Astrocyte (in vitro differentiated cells and primary cell): ENCODE measurements around the gene RHBDD2. TPM values are rescaled to one million over a fixed set of nuclear protein-coding genes. Genes with fewer than 3 reads are reported as not detected.

Experiments
- DNase-seq: peaks from one replicate; pipeline ENCODE4 v3.0.0-alpha.2; 2010; ENCODE audit warnings: low read depth
- FAIRE-seq: peaks from 2 replicates; lab custom pipeline; 2011; peaks lifted over from hg19 to GRCh38; lab: Jason Lieb, UNC
- H2AFZ ChIP-seq: 2 replicates; pipeline ENCODE4 v1.6.0; 2012; ENCODE audit warnings: low read depth, low read length, inconsistent platforms
- H3K27ac ChIP-seq: 2 replicates; pipeline ENCODE4 v1.5.1; 2011; ENCODE audit warnings: low read depth, low read length, inconsistent platforms
- H3K27me3 ChIP-seq: 2 replicates; pipeline ENCODE4 v1.6.0; 2011; ENCODE audit warnings: low read length, inconsistent platforms; ENCODE audit not compliant: insufficient read depth
- H3K36me3 ChIP-seq: 2 replicates; pipeline ENCODE4 v1.5.1; 2011; ENCODE audit warnings: low read length, inconsistent platforms; ENCODE audit not compliant: insufficient read depth
- H3K4me1 ChIP-seq: 2 replicates; pipeline ENCODE4 v1.5.1; 2011; ENCODE audit warnings: low read length, inconsistent platforms; ENCODE audit not compliant: insufficient read depth
- H3K4me2 ChIP-seq: 2 replicates; pipeline ENCODE4 v1.6.0; 2012; ENCODE audit warnings: low read length, inconsistent platforms
- H3K4me3 ChIP-seq: 2 replicates; pipeline ENCODE4 v1.5.1; 2011; ENCODE audit warnings: low read depth, mild to moderate bottlenecking, low read length, inconsistent platforms; ENCODE audit not compliant: insufficient read depth
- H3K79me2 ChIP-seq: 2 replicates; pipeline ENCODE4 v1.6.0; 2012; ENCODE audit warnings: mild to moderate bottlenecking, low read length, inconsistent platforms; ENCODE audit not compliant: insufficient read depth
- H3K9ac ChIP-seq: 2 replicates; pipeline ENCODE4 v1.6.0; 2012; ENCODE audit warnings: mild to moderate bottlenecking, low read length, inconsistent platforms
- H3K9me3 ChIP-seq: 2 replicates; pipeline ENCODE4 v1.5.1; 2012; ENCODE audit warnings: low read depth, mild to moderate bottlenecking, low read length, inconsistent platforms; ENCODE audit not compliant: insufficient read depth
- H4K20me1 ChIP-seq: 2 replicates; pipeline ENCODE4 v1.6.0; 2012; ENCODE audit warnings: low read length, inconsistent platforms; ENCODE audit not compliant: insufficient read depth
- H3K27ac Mint-ChIP-seq: one replicate; pipeline ENCODE4 v1.8.0; 2021; ENCODE audit warnings: mild to moderate bottlenecking, mixed read lengths; ENCODE audit not compliant: unreplicated experiment
- H3K27me3 Mint-ChIP-seq: one replicate; pipeline ENCODE4 v1.8.0; 2021; ENCODE audit warnings: low read depth, mixed read lengths; ENCODE audit not compliant: unreplicated experiment
- H3K36me3 Mint-ChIP-seq: one replicate; pipeline ENCODE4 v1.8.0; 2021; ENCODE audit warnings: low read depth, mixed read lengths; ENCODE audit not compliant: unreplicated experiment
- H3K4me1 Mint-ChIP-seq: one replicate; pipeline ENCODE4 v1.8.0; 2021; ENCODE audit warnings: low read depth, mixed read lengths; ENCODE audit not compliant: unreplicated experiment
- H3K4me3 Mint-ChIP-seq: one replicate; pipeline ENCODE4 v1.8.0; 2021; ENCODE audit warnings: mild to moderate bottlenecking, moderate library complexity, mixed read lengths; ENCODE audit not compliant: unreplicated experiment
- H3K9me3 Mint-ChIP-seq: one replicate; pipeline ENCODE4 v1.8.0; 2021; ENCODE audit warnings: mild to moderate bottlenecking, mixed read lengths; ENCODE audit not compliant: unreplicated experiment
- EZH2 ChIP-seq: IDR thresholded peaks from 2 replicates; pipeline ENCODE4 v1.6.1; 2012; ENCODE audit warnings: mild to moderate bottlenecking, low read length, inconsistent platforms; ENCODE audit not compliant: insufficient read depth
- total RNA-seq: library from RNA; stranded (reverse); gene quantifications from 2 replicates; pipeline ENCODE4 v1.2.1, GENCODE V29; 2021
- TF ChIP-seq, protein P1 (sequence below): IDR thresholded peaks from 2 replicates; pipeline ENCODE4 v1.5.1; 2011; ENCODE audit warnings: low read depth, mild to moderate bottlenecking, inconsistent platforms, low read length, moderate library complexity; ENCODE audit not compliant: insufficient read depth

The RHBDD2 gene
- total RNA-seq, 1 donor from 2014 or later, result 55.0 TPM

DNA sequence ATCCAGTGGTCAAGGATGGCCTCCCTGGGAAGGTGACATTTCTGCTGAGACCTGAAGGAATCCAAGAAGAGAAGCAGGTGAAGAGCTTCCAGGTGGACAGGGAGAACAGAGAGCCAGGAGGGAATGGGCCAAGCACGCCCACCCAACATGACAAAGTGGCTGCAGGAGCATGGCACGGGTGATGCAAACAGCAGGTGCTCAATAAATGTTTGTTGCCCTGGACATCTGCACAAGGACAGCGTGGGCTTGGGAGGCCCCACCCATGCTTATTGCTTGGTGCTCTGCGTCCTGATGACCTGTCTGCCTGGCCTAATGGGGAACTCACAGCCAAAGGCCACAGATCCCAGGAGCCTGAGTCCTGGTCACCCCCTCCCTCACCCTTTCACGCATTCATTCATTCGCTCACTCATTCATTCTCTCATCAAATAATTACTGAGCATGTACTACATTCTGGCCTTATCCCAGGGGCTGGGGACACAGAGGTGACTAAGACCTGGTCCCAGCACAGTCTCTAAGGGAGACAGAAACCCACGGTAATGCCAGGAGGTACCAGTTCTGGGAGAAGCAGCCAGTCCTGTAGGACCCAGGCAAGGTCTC is 13.1 kb downstream of the RHBDD2 start:
- Mint-ChIP-seq H3K4me3 (no peak overlapping the region), H3K27me3 (no peaks in the 10 kb centered on the region), H3K36me3 (peaks cover 19% of the 10 kb centered on the region), H3K4me1 (peaks cover 2% of the 10 kb centered on the region), H3K27ac (no peak overlapping the region), H3K9me3 (no peaks in the 10 kb centered on the region)
- Histone ChIP-seq H3K9ac (no peak overlapping the region), H3K4me2 (no peak overlapping the region), H3K9me3 (no peaks in the 10 kb centered on the region), H3K4me3 (no peak overlapping the region), H2AFZ (no peak overlapping the region), H3K27ac (no peak overlapping the region), H4K20me1 (no peaks in the 10 kb centered on the region), H3K79me2 (no peaks in the 10 kb centered on the region), H3K36me3 (peaks cover 2% of the 10 kb centered on the region), H3K4me1 (peaks cover 13% of the 10 kb centered on the region), H3K27me3 (no peaks in the 10 kb centered on the region)
- DNase-seq, result no peak
- FAIRE-seq, result no peak
- TF ChIP-seq, protein P1, sequence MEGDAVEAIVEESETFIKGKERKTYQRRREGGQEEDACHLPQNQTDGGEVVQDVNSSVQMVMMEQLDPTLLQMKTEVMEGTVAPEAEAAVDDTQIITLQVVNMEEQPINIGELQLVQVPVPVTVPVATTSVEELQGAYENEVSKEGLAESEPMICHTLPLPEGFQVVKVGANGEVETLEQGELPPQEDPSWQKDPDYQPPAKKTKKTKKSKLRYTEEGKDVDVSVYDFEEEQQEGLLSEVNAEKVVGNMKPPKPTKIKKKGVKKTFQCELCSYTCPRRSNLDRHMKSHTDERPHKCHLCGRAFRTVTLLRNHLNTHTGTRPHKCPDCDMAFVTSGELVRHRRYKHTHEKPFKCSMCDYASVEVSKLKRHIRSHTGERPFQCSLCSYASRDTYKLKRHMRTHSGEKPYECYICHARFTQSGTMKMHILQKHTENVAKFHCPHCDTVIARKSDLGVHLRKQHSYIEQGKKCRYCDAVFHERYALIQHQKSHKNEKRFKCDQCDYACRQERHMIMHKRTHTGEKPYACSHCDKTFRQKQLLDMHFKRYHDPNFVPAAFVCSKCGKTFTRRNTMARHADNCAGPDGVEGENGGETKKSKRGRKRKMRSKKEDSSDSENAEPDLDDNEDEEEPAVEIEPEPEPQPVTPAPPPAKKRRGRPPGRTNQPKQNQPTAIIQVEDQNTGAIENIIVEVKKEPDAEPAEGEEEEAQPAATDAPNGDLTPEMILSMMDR, result no peak
- no peak for TF ChIP-seq EZH2

- Histone ChIP-seq H3K9ac (no peak overlapping the region), H3K27me3 (no peaks in the 10 kb centered on the region), H3K4me3 (no peak overlapping the region), H3K36me3 (peaks cover 2% of the 10 kb centered on the region), H4K20me1 (no peaks in the 10 kb centered on the region), H3K9me3 (no peaks in the 10 kb centered on the region), H3K4me1 (peaks cover 13% of the 10 kb centered on the region), H2AFZ (no peak overlapping the region), H3K27ac (no peak overlapping the region), H3K4me2 (no peak overlapping the region), H3K79me2 (no peaks in the 10 kb centered on the region)
- FAIRE-seq (no peak), DNase-seq (peak; percentile 26)
- H3K27ac Mint-ChIP-seq, result no peak overlapping the region
- TF ChIP-seq, protein P1, result no peak
- TF ChIP-seq EZH2, result no peak
- H3K4me1 Mint-ChIP-seq, result peaks cover 2% of the 10 kb centered on the region
- H3K36me3 Mint-ChIP-seq, result peaks cover 16% of the 10 kb centered on the region
- H3K27me3 Mint-ChIP-seq, result no peaks in the 10 kb centered on the region
- no peak overlapping the region for H3K4me3 Mint-ChIP-seq
- H3K9me3 Mint-ChIP-seq, result no peaks in the 10 kb centered on the region
Measured at GRCh38 chr7:75892634-75893272, 13.9 kb downstream of the RHBDD2 start.

- Histone ChIP-seq H3K9me3 (no peaks in the 10 kb centered on the region), H2AFZ (no peak overlapping the region), H3K4me1 (no peaks in the 10 kb centered on the region), H3K79me2 (no peaks in the 10 kb centered on the region), H3K27me3 (no peaks in the 10 kb centered on the region), H4K20me1 (no peaks in the 10 kb centered on the region), H3K27ac (no peak overlapping the region), H3K4me3 (no peak overlapping the region), H3K9ac (no peak overlapping the region), H3K4me2 (no peak overlapping the region), H3K36me3 (no peaks in the 10 kb centered on the region)
- FAIRE-seq, result no peak
- no peak overlapping the region for H3K4me3 Mint-ChIP-seq
- no peak overlapping the region for H3K27ac Mint-ChIP-seq
- peaks cover 2% of the 10 kb centered on the region for H3K4me1 Mint-ChIP-seq
- H3K9me3 Mint-ChIP-seq, result no peaks in the 10 kb centered on the region
- no peaks in the 10 kb centered on the region for H3K27me3 Mint-ChIP-seq
- no peak for TF ChIP-seq EZH2
- TF ChIP-seq, protein P1, result no peak
- no peak for DNase-seq
- no peaks in the 10 kb centered on the region for H3K36me3 Mint-ChIP-seq
Measured at GRCh38 chr7:75896803-75897327, 18.0 kb downstream of the RHBDD2 start.
